ENCODE results near the gene STAT5A. TPM values are rescaled to one million over a fixed set of nuclear protein-coding genes. Genes with fewer than 3 reads are reported as not detected.

Gene STAT5A
- total and polyA plus RNA-seq, 2 donors from 2014 or later = 11.5 to 47.9 TPM

- Histone ChIP-seq H3K9me3 (ENCODE audit: control insufficient read depth in 2 of 3, insufficient read depth in 1 of 3, low read length in 3 of 3) (no peaks in the 10 kb centered on the region), H3K4me1 (ENCODE audit: control insufficient read depth in 2 of 3, insufficient read depth in 2 of 3, low read depth in 1 of 3, low read length in 3 of 3) (peaks cover 0 to 3% (median 0%) of the 10 kb centered on the region in 3 donors), H3K27me3 (ENCODE audit: control insufficient read depth, insufficient read depth, low read length) (no peaks in the 10 kb centered on the region), H3K9ac (ENCODE audit: low read length in 3 of 3) (no peak overlapping the region), H3K27ac (ENCODE audit: low read depth in 2 of 2, low read length in 2 of 2) (no peak overlapping the region), H3K4me3 (ENCODE audit: low read length in 3 of 3) (no peak overlapping the region), H3K36me3 (ENCODE audit: control insufficient read depth in 2 of 3, insufficient read depth in 3 of 3, low read length in 3 of 3) (no peaks in the 10 kb centered on the region)
- TF ChIP-seq CTCF (IDR thresholded peaks at IDR 0.05; ENCODE audit: borderline replicate concordance, extremely low read depth, insufficient read depth) = no peak
- intact Hi-C loops (cut with DNase I) = no loop called here
- FAIRE-seq = no peak
- DNase-seq = no peak
Observed at GRCh38 chr17:42281571-42282096, 6.7 kb upstream of the STAT5A start.

- Histone ChIP-seq H3K4me1 (ENCODE audit: control insufficient read depth in 2 of 3, insufficient read depth in 2 of 3, low read depth in 1 of 3, low read length in 3 of 3) (peaks cover 0 to 12% (median 2%) of the 10 kb centered on the region in 3 donors), H3K9me3 (ENCODE audit: control insufficient read depth in 2 of 3, insufficient read depth in 1 of 3, low read length in 3 of 3) (no peaks in the 10 kb centered on the region), H3K27ac (ENCODE audit: low read depth in 2 of 2, low read length in 2 of 2) (no peak overlapping the region), H3K36me3 (ENCODE audit: control insufficient read depth in 2 of 3, insufficient read depth in 3 of 3, low read length in 3 of 3) (no peaks in the 10 kb centered on the region), H3K27me3 (ENCODE audit: control insufficient read depth, insufficient read depth, low read length) (no peaks in the 10 kb centered on the region), H3K4me3 (ENCODE audit: low read length in 3 of 3) (no peak overlapping the region), H3K9ac (ENCODE audit: low read length in 3 of 3) (no peak overlapping the region)
- FAIRE-seq (no peak), DNase-seq (peak in 1 of 5 donors; percentile 25)
- TF ChIP-seq CTCF (IDR thresholded peaks at IDR 0.05; ENCODE audit: borderline replicate concordance, extremely low read depth, insufficient read depth) = no peak
- intact Hi-C loops (cut with DNase I) = no loop called here
Observed at GRCh38 chr17:42282478-42283080, 5.7 kb upstream of the STAT5A start.

GRCh38 chr17:42283241-42284023, 4.9 kb upstream of the STAT5A start:
- intact Hi-C loops (cut with DNase I) = no loop called here
- Histone ChIP-seq H3K4me1 (ENCODE audit: control insufficient read depth in 2 of 3, insufficient read depth in 2 of 3, low read depth in 1 of 3, low read length in 3 of 3) (peaks cover 0 to 13% (median 5%) of the 10 kb centered on the region in 3 donors), H3K36me3 (ENCODE audit: control insufficient read depth in 2 of 3, insufficient read depth in 3 of 3, low read length in 3 of 3) (no peaks in the 10 kb centered on the region), H3K27ac (ENCODE audit: low read depth in 2 of 2, low read length in 2 of 2) (no peak overlapping the region), H3K9me3 (ENCODE audit: control insufficient read depth in 2 of 3, insufficient read depth in 1 of 3, low read length in 3 of 3) (no peaks in the 10 kb centered on the region), H3K9ac (ENCODE audit: low read length in 3 of 3) (no peak overlapping the region), H3K27me3 (ENCODE audit: control insufficient read depth, insufficient read depth, low read length) (no peaks in the 10 kb centered on the region), H3K4me3 (ENCODE audit: low read length in 3 of 3) (no peak overlapping the region)
- no peak for TF ChIP-seq CTCF (IDR thresholded peaks at IDR 0.05; ENCODE audit: borderline replicate concordance, extremely low read depth, insufficient read depth)
- DNase-seq (peak in 1 of 5 donors; percentile 32), FAIRE-seq (no peak)
